H9 (cell line): ENCODE data around the gene ZNF135. TPM values are rescaled to one million over a fixed set of nuclear protein-coding genes. Genes with fewer than 3 reads are reported as not detected.
A peak's percentile ranks its signal among the peaks of the same experiment; 100 is the strongest.

ENCODE experiments used
- DNase-seq: peaks from one replicate; pipeline ENCODE4 v3.0.0-alpha.2; 2017
- H2AFZ ChIP-seq: one replicate; pipeline ENCODE4 v1.6.1; 2013; ENCODE audit warnings: mild to moderate bottlenecking, low read length, control low read depth, moderate library complexity
- H2AK5ac ChIP-seq: 2 replicates; pipeline ENCODE4 v1.6.1; 2013; ENCODE audit warnings: low read length, control low read depth, mixed read lengths; ENCODE audit not compliant: insufficient read length
- H2BK120ac ChIP-seq: one replicate; pipeline ENCODE4 v1.6.1; 2013; ENCODE audit warnings: low read depth, mild to moderate bottlenecking, low read length, control low read depth, inconsistent platforms; ENCODE audit not compliant: poor library complexity, severe bottlenecking
- H2BK12ac ChIP-seq: 2 replicates; pipeline ENCODE4 v1.6.1; 2013; ENCODE audit warnings: low read length, control low read depth, mixed read lengths, low read depth; ENCODE audit not compliant: insufficient read length
- H2BK15ac ChIP-seq: 2 replicates; pipeline ENCODE4 v1.6.1; 2013; ENCODE audit warnings: low read depth, low read length, control low read depth
- H2BK20ac ChIP-seq: one replicate; pipeline ENCODE4 v1.6.1; 2013; ENCODE audit warnings: low read depth, mild to moderate bottlenecking, low read length, control low read depth, inconsistent platforms; ENCODE audit not compliant: poor library complexity, severe bottlenecking
- H2BK5ac ChIP-seq: 2 replicates; pipeline ENCODE4 v1.6.1; 2013; ENCODE audit warnings: low read length, control low read depth, mixed read lengths; ENCODE audit not compliant: insufficient read length
- H3K14ac ChIP-seq: 2 replicates; pipeline ENCODE4 v1.6.1; 2013; ENCODE audit warnings: low read length, control low read depth; ENCODE audit not compliant: insufficient read depth
- H3K18ac ChIP-seq: 2 replicates; pipeline ENCODE4 v1.6.1; 2013; ENCODE audit warnings: low read depth, mild to moderate bottlenecking, mixed read lengths, low read length, control low read depth; ENCODE audit not compliant: insufficient read length
- H3K23ac ChIP-seq: 2 replicates; pipeline ENCODE4 v1.6.1; 2013; ENCODE audit warnings: low read length, control low read depth, mixed read lengths, low read depth; ENCODE audit not compliant: insufficient read length
- H3K23me2 ChIP-seq: 2 replicates; pipeline ENCODE4 v1.6.1; 2013; ENCODE audit warnings: low read depth, mild to moderate bottlenecking, mixed read lengths, low read length, control low read depth; ENCODE audit not compliant: insufficient read length, poor library complexity, severe bottlenecking
- H3K27ac ChIP-seq: 2 replicates; pipeline ENCODE4 v1.5.1; 2013; ENCODE audit warnings: low read length, control low read depth, mixed read lengths, low read depth; ENCODE audit not compliant: insufficient read length
- H3K27me3 ChIP-seq: 2 replicates; pipeline ENCODE4 v1.6.1; 2013; ENCODE audit warnings: low read length, control low read depth, inconsistent platforms; ENCODE audit not compliant: insufficient read depth
- H3K4ac ChIP-seq: 2 replicates; pipeline ENCODE4 v1.6.1; 2013; ENCODE audit warnings: low read depth, mild to moderate bottlenecking, control low read depth, inconsistent platforms, low read length, moderate library complexity
- H3K4me1 ChIP-seq: 2 replicates; pipeline ENCODE4 v1.6.1; 2013; ENCODE audit warnings: low read length, control low read depth, inconsistent platforms; ENCODE audit not compliant: insufficient read depth
- H3K4me2 ChIP-seq: 2 replicates; pipeline ENCODE4 v1.6.1; 2013; ENCODE audit warnings: low read length, control low read depth, mixed read lengths; ENCODE audit not compliant: insufficient read length, insufficient read depth
- H3K56ac ChIP-seq: 2 replicates; pipeline ENCODE4 v1.6.1; 2013; ENCODE audit warnings: low read depth, mild to moderate bottlenecking, mixed read lengths, low read length, control low read depth; ENCODE audit not compliant: insufficient read length
- H3K79me1 ChIP-seq: 2 replicates; pipeline ENCODE4 v1.6.1; 2013; ENCODE audit warnings: low read depth, mild to moderate bottlenecking, moderate library complexity, low read length, control low read depth, inconsistent platforms; ENCODE audit not compliant: insufficient read depth, poor library complexity, severe bottlenecking
- H3K79me2 ChIP-seq: 2 replicates; pipeline ENCODE4 v1.6.1; 2013; ENCODE audit warnings: low read length, control low read depth, inconsistent platforms; ENCODE audit not compliant: insufficient read depth
- H3K9ac ChIP-seq: 2 replicates; pipeline ENCODE4 v1.6.1; 2013; ENCODE audit warnings: low read length, control low read depth, mixed read lengths; ENCODE audit not compliant: insufficient read length; ENCODE audit errors: extremely low read depth
- H3K9me3 ChIP-seq: one replicate; pipeline ENCODE4 v1.6.1; 2013; ENCODE audit warnings: low read depth, low read length, inconsistent platforms; ENCODE audit not compliant: control insufficient read depth
- H3T11ph ChIP-seq: one replicate; pipeline ENCODE4 v1.6.1; 2013; ENCODE audit warnings: mild to moderate bottlenecking, low read length, control low read depth, inconsistent platforms
- H4K20me1 ChIP-seq: one replicate; pipeline ENCODE4 v1.6.1; 2013; ENCODE audit not compliant: control insufficient read depth, insufficient read length, insufficient read depth
- H4K5ac ChIP-seq: 2 replicates; pipeline ENCODE4 v1.6.1; 2013; ENCODE audit warnings: low read depth, mild to moderate bottlenecking, mixed read lengths, low read length, control low read depth; ENCODE audit not compliant: insufficient read length
- H4K8ac ChIP-seq: replicated peaks from 2 replicates; pipeline ENCODE4 v1.6.1; 2013; ENCODE audit warnings: low read length, control low read depth, mixed read lengths, low read depth; ENCODE audit not compliant: insufficient read length
- H4K91ac ChIP-seq: 2 replicates; pipeline ENCODE4 v1.6.1; 2013; ENCODE audit warnings: low read depth, mild to moderate bottlenecking, moderate library complexity, mixed read lengths, low read length, control low read depth; ENCODE audit not compliant: insufficient read length
- H3K27ac Mint-ChIP-seq, 3 experiments: 2 replicates in 2 of 3; 3 replicates in 1 of 3; pipeline ENCODE4 v1.8.0; 2020 to 2021; ENCODE audit warnings: mixed read lengths in 3 of 3, mild to moderate bottlenecking in 1 of 3, moderate library complexity in 1 of 3
- H3K27me3 Mint-ChIP-seq: 2 replicates; pipeline ENCODE4 v1.8.0; 2021; ENCODE audit warnings: low read depth, mild to moderate bottlenecking, moderate library complexity, mixed read lengths
- H3K36me3 Mint-ChIP-seq, 3 experiments: 2 replicates in 2 of 3; 3 replicates in 1 of 3; pipeline ENCODE4 v1.8.0; 2020 to 2021; ENCODE audit warnings: low read depth in 3 of 3, mixed read lengths in 3 of 3; ENCODE audit not compliant: insufficient read depth in 1 of 3
- H3K4me1 Mint-ChIP-seq, 2 experiments: 2 replicates each; pipeline ENCODE4 v1.8.0; 2020; ENCODE audit warnings: mixed read lengths in 2 of 2
- H3K4me3 Mint-ChIP-seq, 2 experiments: 2 replicates in 1 of 2; 3 replicates in 1 of 2; pipeline ENCODE4 v1.8.0; 2020 to 2021; ENCODE audit warnings: mild to moderate bottlenecking in 2 of 2, mixed read lengths in 2 of 2, moderate library complexity in 1 of 2
- H3K9me3 Mint-ChIP-seq, 2 experiments: 2 replicates in 1 of 2; 3 replicates in 1 of 2; pipeline ENCODE4 v1.8.0; 2020; ENCODE audit warnings: mild to moderate bottlenecking in 2 of 2, mixed read lengths in 2 of 2, moderate library complexity in 1 of 2
- CTCF ChIP-seq: fragments of 200-600 bp; sonication (generic); conservative IDR thresholded peaks from 3 replicates; pipeline ENCODE4 v1.8.0; 2021; ENCODE audit warnings: antibody characterized with exemption, mild to moderate bottlenecking
- WGBS: extraction: QIAGEN DNeasy Blood & Tissue Kit; methylation state at CpG from one replicate; pipeline ENCODE4 v1.1.7; 2013; ENCODE audit warnings: missing lambda C conversion rate, low lambda C conversion rate, mixed read lengths; ENCODE audit not compliant: insufficient read length; ENCODE audit errors: extremely low coverage; 5-methylcytosine and 5-hydroxymethylcytosine counted together
- total RNA-seq: library from RNA; stranded (reverse); gene quantifications from 2 replicates; pipeline ENCODE4 v1.2.1, GENCODE V29; 2021

ZNF135 gene
- total RNA-seq, 1 experiment from 2014 or later, result 4.7 TPM

- Histone ChIP-seq H2AK5ac (no peak overlapping the region), H3K79me2 (no peaks in the 10 kb centered on the region), H4K91ac (no peak overlapping the region), H2BK12ac (no peak overlapping the region), H3K4me2 (no peak overlapping the region), H3K27me3 (no peaks in the 10 kb centered on the region), H4K20me1 (no peaks in the 10 kb centered on the region), H3K23me2 (no peaks in the 10 kb centered on the region), H2BK120ac (no peak overlapping the region), H2AFZ (no peak overlapping the region), H3K27ac (no peak overlapping the region), H3K4me1 (no peaks in the 10 kb centered on the region), H3K9ac (no peak overlapping the region), H3K23ac (no peak overlapping the region), H3K9me3 (no peaks in the 10 kb centered on the region), H4K5ac (no peak overlapping the region), H4K8ac (no peak overlapping the region), H2BK15ac (no peak overlapping the region), H3K14ac (no peak overlapping the region), H3T11ph (no peak overlapping the region), H3K18ac (no peak overlapping the region), H2BK5ac (no peak overlapping the region), H3K4ac (no peak overlapping the region), H3K56ac (no peak overlapping the region), H2BK20ac (no peak overlapping the region), H3K79me1 (no peaks in the 10 kb centered on the region)
- no peak for TF ChIP-seq CTCF
- no peak overlapping the region for H3K4me3 Mint-ChIP-seq
- WGBS, result no CpG with 5 or more reads among the region's 4 CpGs
- DNase-seq, result no peak
- peak overlapping the region in 1 of 3 experiments; percentile 55; a peak in 1 of 7 replicates for H3K27ac Mint-ChIP-seq
- peaks cover 7 to 13% (median 11%) of the 10 kb centered on the region in 3 experiments for H3K36me3 Mint-ChIP-seq
- peaks cover 71 to 74% of the 10 kb centered on the region in 2 experiments for H3K9me3 Mint-ChIP-seq
- H3K27me3 Mint-ChIP-seq, result peaks cover 13% of the 10 kb centered on the region
- no peaks in the 10 kb centered on the region for H3K4me1 Mint-ChIP-seq
These were observed 36.8 kb upstream of the ZNF135 start for GRCh38 chr19:58022283-58022660.
